ENCODE measurements around the gene IVL. TPM values are rescaled to one million over a fixed set of nuclear protein-coding genes. Genes with fewer than 3 reads are reported as not detected.

Gene IVL
- total and polyA plus RNA-seq, 4 donors: 0.22 to 0.52 (median 0.31) TPM; not detected in 1

- Histone ChIP-seq H3K4me3 (no peak overlapping the region), H3K4me1 (ENCODE audit: control insufficient read depth in 5 of 5, insufficient read depth in 5 of 5, low read length in 5 of 5) (no peaks in the 10 kb centered on the region), H3K9me3 (ENCODE audit: control insufficient read depth in 4 of 4, insufficient read depth in 3 of 4, low read length in 3 of 4) (peaks cover 0 to 4% (median 2%) of the 10 kb centered on the region in 4 donors), H3K27me3 (ENCODE audit: control insufficient read depth in 3 of 3, insufficient read depth in 3 of 3, low read length in 2 of 3) (no peaks in the 10 kb centered on the region), H3K36me3 (ENCODE audit: control insufficient read depth in 4 of 4, insufficient read depth in 4 of 4, low read length in 4 of 4) (no peaks in the 10 kb centered on the region), H3K9ac (ENCODE audit: insufficient read depth in 1 of 2, low read length in 2 of 2) (no peak overlapping the region), H3K27ac (ENCODE audit: low read depth in 1 of 2, low read length in 1 of 2) (no peak overlapping the region)
- 72 to 81% methylated on average over 4 of the region's 4 CpGs for WGBS, 2 donors
- ATAC-seq (ENCODE audit: insufficient read depth, low FRiP score) (no peak), DNase-seq (no peak)
- TF ChIP-seq CTCF (IDR thresholded peaks at IDR 0.05; ENCODE audit: control extremely low read depth, extremely low read depth): no peak
Observed at GRCh38 chr1:152880316-152880715, 28.0 kb upstream of the IVL start.

GRCh38 chr1:152880907-152881306 is 27.4 kb upstream of the IVL start:
- DNase-seq: no peak
- WGBS, 2 donors: 77% methylated on average over 5 of the region's 5 CpGs
- Histone ChIP-seq H3K4me1 (ENCODE audit: control insufficient read depth in 5 of 5, insufficient read depth in 5 of 5, low read length in 5 of 5) (no peaks in the 10 kb centered on the region), H3K4me3 (no peak overlapping the region), H3K27ac (ENCODE audit: low read depth in 1 of 2, low read length in 1 of 2) (no peak overlapping the region), H3K27me3 (ENCODE audit: control insufficient read depth in 3 of 3, insufficient read depth in 3 of 3, low read length in 2 of 3) (no peaks in the 10 kb centered on the region), H3K36me3 (ENCODE audit: control insufficient read depth in 4 of 4, insufficient read depth in 4 of 4, low read length in 4 of 4) (no peaks in the 10 kb centered on the region), H3K9me3 (ENCODE audit: control insufficient read depth in 4 of 4, insufficient read depth in 3 of 4, low read length in 3 of 4) (peaks cover 0 to 4% (median 2%) of the 10 kb centered on the region in 4 donors), H3K9ac (ENCODE audit: insufficient read depth in 1 of 2, low read length in 2 of 2) (no peak overlapping the region)
- no peak for TF ChIP-seq CTCF (IDR thresholded peaks at IDR 0.05; ENCODE audit: control extremely low read depth, extremely low read depth)
- ATAC-seq (ENCODE audit: insufficient read depth, low FRiP score): no peak

GRCh38 chr1:152884085-152884484 is 24.3 kb upstream of the IVL start:
- H3K9ac ChIP-seq (ENCODE audit: insufficient read depth in 1 of 2, low read length in 2 of 2): no peak overlapping the region
- DNase-seq (no peak), ATAC-seq (ENCODE audit: insufficient read depth, low FRiP score) (no peak)
- peaks cover 0 to 4% (median 0%) of the 10 kb centered on the region in 4 donors for H3K9me3 ChIP-seq (ENCODE audit: control insufficient read depth in 4 of 4, insufficient read depth in 3 of 4, low read length in 3 of 4)
- no peaks in the 10 kb centered on the region for H3K4me1 ChIP-seq (ENCODE audit: control insufficient read depth in 5 of 5, insufficient read depth in 5 of 5, low read length in 5 of 5)
- H3K27ac ChIP-seq (ENCODE audit: low read depth in 1 of 2, low read length in 1 of 2): no peak overlapping the region
- H3K4me3 ChIP-seq: no peak overlapping the region
- no peaks in the 10 kb centered on the region for H3K27me3 ChIP-seq (ENCODE audit: control insufficient read depth in 3 of 3, insufficient read depth in 3 of 3, low read length in 2 of 3)
- H3K36me3 ChIP-seq (ENCODE audit: control insufficient read depth in 4 of 4, insufficient read depth in 4 of 4, low read length in 4 of 4): no peaks in the 10 kb centered on the region
- no peak for TF ChIP-seq CTCF (IDR thresholded peaks at IDR 0.05; ENCODE audit: control extremely low read depth, extremely low read depth)

- Histone ChIP-seq H3K9me3 (ENCODE audit: control insufficient read depth in 4 of 4, insufficient read depth in 3 of 4, low read length in 3 of 4) (peaks cover 0 to 3% (median 1%) of the 10 kb centered on the region in 4 donors), H3K27me3 (ENCODE audit: control insufficient read depth in 3 of 3, insufficient read depth in 3 of 3, low read length in 2 of 3) (no peaks in the 10 kb centered on the region), H3K4me1 (ENCODE audit: control insufficient read depth in 5 of 5, insufficient read depth in 5 of 5, low read length in 5 of 5) (no peaks in the 10 kb centered on the region), H3K9ac (ENCODE audit: insufficient read depth in 1 of 2, low read length in 2 of 2) (no peak overlapping the region), H3K27ac (ENCODE audit: low read depth in 1 of 2, low read length in 1 of 2) (no peak overlapping the region), H3K36me3 (ENCODE audit: control insufficient read depth in 4 of 4, insufficient read depth in 4 of 4, low read length in 4 of 4) (no peaks in the 10 kb centered on the region), H3K4me3 (no peak overlapping the region)
- no peak for TF ChIP-seq CTCF (IDR thresholded peaks at IDR 0.05; ENCODE audit: control extremely low read depth, extremely low read depth)
- WGBS, 2 donors: 93 to 97% methylated on average over 1 of the region's 1 CpG
- ATAC-seq (ENCODE audit: insufficient read depth, low FRiP score) (no peak), DNase-seq (no peak)
Observed at GRCh38 chr1:152884506-152884905, 23.8 kb upstream of the IVL start.
